ENCODE data around the gene SPATA17.

DNA sequence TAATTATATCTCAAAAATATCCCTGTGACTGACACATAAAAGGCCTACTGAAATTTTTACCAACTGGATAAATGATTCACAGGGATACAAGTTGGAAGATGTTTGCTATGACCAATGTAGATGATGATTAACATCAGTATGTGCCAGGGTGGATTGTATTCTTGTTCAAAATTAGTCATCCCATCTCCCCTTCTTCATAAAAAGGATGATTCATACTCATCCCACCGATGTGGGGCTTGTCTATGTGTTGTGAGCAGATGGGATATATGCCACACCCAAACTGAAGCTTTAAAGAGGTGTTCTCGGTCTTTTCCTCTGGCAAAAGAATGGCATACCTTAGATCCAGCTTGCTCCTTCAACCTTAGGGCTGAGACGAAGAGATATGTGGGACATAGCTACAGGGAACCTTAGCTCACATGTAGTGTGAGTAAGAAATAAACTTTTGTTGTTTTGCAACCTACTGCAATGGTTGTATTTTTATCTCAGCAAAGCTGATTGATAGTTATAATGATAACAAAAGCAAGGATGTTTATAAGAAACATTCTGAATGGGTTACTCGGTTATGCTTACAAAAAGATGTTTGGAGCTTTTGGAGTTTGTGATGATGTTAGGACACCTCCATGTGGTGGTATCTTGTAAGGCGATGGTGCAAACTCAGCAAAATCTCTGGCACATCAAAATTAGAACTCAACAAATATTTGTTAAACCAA, 29.4 kb downstream of the SPATA17 start:
- TF ChIP-seq, protein P1, sequence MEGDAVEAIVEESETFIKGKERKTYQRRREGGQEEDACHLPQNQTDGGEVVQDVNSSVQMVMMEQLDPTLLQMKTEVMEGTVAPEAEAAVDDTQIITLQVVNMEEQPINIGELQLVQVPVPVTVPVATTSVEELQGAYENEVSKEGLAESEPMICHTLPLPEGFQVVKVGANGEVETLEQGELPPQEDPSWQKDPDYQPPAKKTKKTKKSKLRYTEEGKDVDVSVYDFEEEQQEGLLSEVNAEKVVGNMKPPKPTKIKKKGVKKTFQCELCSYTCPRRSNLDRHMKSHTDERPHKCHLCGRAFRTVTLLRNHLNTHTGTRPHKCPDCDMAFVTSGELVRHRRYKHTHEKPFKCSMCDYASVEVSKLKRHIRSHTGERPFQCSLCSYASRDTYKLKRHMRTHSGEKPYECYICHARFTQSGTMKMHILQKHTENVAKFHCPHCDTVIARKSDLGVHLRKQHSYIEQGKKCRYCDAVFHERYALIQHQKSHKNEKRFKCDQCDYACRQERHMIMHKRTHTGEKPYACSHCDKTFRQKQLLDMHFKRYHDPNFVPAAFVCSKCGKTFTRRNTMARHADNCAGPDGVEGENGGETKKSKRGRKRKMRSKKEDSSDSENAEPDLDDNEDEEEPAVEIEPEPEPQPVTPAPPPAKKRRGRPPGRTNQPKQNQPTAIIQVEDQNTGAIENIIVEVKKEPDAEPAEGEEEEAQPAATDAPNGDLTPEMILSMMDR (IDR thresholded peaks at IDR 0.05) = peak in 2 of 4 experiments; percentile 29 to 54
- TF ChIP-seq POLR2A (IDR thresholded peaks at IDR 0.05) = no peak

Measured in prostate gland (tissue), 2 donors.